Measurements from ENCODE around the gene CELSR3.

- TF ChIP-seq POLR2A (IDR thresholded peaks at IDR 0.05; ENCODE audit: low read depth, low read length) (no peak), POLR2AphosphoS5 (IDR thresholded peaks at IDR 0.05; ENCODE audit: low read depth, low read length) (no peak)
Observed at GRCh38 chr3:48607519-48607918, 55.2 kb downstream of the CELSR3 start.

Data from GM12892 (cell line).